ENCODE data around the gene PITPNC1. TPM values are rescaled to one million over a fixed set of nuclear protein-coding genes. Genes with fewer than 3 reads are reported as not detected.

PITPNC1 gene
- total RNA-seq, 1 donor from 2014 or later = 8.1 TPM

DNA sequence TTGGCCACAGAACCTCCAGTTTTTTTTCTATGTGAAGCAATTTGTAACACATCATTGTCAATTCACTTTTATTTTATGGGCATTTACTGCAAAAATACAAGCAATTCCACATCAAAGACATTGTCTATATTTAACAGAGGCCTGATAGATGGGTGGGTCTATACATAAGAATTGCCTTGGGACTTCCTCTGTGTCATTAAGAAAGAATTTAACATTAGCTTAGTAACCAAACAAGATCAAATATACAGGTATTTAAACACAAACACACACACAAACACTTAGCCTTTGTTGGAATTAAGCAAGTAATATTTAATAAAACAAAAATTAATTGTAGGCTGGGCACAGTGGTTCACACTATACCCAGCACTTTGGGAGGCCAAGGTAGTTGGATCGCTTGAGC is 4.3 kb upstream of the PITPNC1 start:
- H3K4me1 ChIP-seq = peaks cover 15% of the 10 kb centered on the region
- H3K9me3 ChIP-seq = no peaks in the 10 kb centered on the region
- no peaks in the 10 kb centered on the region for H3K36me3 ChIP-seq
- no peaks in the 10 kb centered on the region for H3K27me3 ChIP-seq
- H3K4me3 ChIP-seq = no peak overlapping the region
- TF ChIP-seq POLR2A (IDR thresholded peaks at IDR 0.05) (no peak), POLR2AphosphoS5 (IDR thresholded peaks at IDR 0.05; ENCODE audit: insufficient read depth in 1 of 2, low read depth in 1 of 2) (no peak), CTCF (IDR thresholded peaks at IDR 0.05) (no peak)
- no peak overlapping the region for H3K27ac ChIP-seq
- no peak for DNase-seq (ENCODE audit: extremely low spot score in 2 of 2)
- intact Hi-C loops (cut with DNase I) = loop anchor here (10.0 kb wide), 1 partner anchor 102 kb away; no protein-coding TSS in a partner anchor

DNA sequence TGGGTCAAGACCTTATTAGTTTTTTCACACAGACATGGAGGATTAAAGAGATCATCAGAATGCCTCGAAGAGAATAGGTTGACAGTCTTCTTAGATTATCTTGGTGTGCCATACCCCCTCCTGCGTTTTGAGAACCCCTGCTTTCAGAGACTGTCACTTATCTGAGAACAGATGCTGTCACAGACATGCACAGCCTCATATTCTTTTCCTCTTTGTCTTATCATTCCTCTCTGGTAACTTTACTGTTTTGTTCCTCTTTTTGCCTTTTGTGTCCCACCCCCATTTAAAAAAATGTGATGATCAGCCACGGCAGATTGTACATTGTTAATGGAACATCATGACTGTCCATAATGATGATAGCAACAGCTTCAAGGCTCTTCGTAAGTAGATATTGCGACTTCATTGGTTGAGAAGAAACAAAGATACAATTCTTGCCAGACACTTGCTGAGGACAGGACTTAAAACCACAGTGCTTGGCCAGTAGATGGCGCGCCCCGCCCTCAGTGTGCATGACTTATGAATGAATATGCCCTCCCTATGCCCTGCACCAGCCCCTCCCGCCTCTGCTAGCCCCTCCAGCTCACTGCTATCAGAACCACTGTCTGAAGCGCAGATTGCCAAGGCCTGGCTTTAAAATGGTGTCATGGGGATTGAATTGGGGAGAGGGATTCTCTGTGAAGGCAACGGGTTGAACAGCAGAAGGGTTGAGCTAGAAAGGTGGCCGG is 2.6 kb upstream of the PITPNC1 start:
- no peak overlapping the region for H3K4me3 ChIP-seq
- H3K36me3 ChIP-seq = no peaks in the 10 kb centered on the region
- no peak overlapping the region for H3K27ac ChIP-seq
- no peaks in the 10 kb centered on the region for H3K27me3 ChIP-seq
- intact Hi-C loops (cut with DNase I) = loop anchor here (10.0 kb wide), 1 partner anchor 100 kb away; no protein-coding TSS in a partner anchor
- no peak for DNase-seq (ENCODE audit: extremely low spot score in 2 of 2)
- peaks cover 15% of the 10 kb centered on the region for H3K4me1 ChIP-seq
- no peaks in the 10 kb centered on the region for H3K9me3 ChIP-seq
- peak in 1 of 2 donors; percentile 37 for TF ChIP-seq POLR2AphosphoS5 (IDR thresholded peaks at IDR 0.05; ENCODE audit: insufficient read depth in 1 of 2, low read depth in 1 of 2)
- no peak for TF ChIP-seq POLR2A (IDR thresholded peaks at IDR 0.05)
- peak; percentile 72 to 92 (median 74) for TF ChIP-seq CTCF (IDR thresholded peaks at IDR 0.05)

- intact Hi-C loops (cut with DNase I) = loop anchor here (10.0 kb wide), 1 partner anchor 100 kb away; no protein-coding TSS in a partner anchor
- H3K27ac ChIP-seq = no peak overlapping the region
- no peak for DNase-seq (ENCODE audit: extremely low spot score in 2 of 2)
Observed at GRCh38 chr17:67375054-67375427, 2.0 kb upstream of the PITPNC1 start.

GRCh38 chr17:67375716-67376115 is 1.4 kb upstream of the PITPNC1 start:
- TF ChIP-seq POLR2AphosphoS5 (IDR thresholded peaks at IDR 0.05; ENCODE audit: insufficient read depth in 1 of 2, low read depth in 1 of 2) = no peak
- TF ChIP-seq POLR2A (IDR thresholded peaks at IDR 0.05) = no peak
- TF ChIP-seq CTCF (IDR thresholded peaks at IDR 0.05) = no peak
- intact Hi-C loops (cut with DNase I) = loop anchor here (10.0 kb wide), 1 partner anchor 99 kb away; no protein-coding TSS in a partner anchor
- peak overlapping the region; percentile 93 for H3K27ac ChIP-seq

More at GRCh38 chr17:67375054-67375427, 2.0 kb upstream of the PITPNC1 start:
- no peaks in the 10 kb centered on the region for H3K36me3 ChIP-seq
- no peaks in the 10 kb centered on the region for H3K27me3 ChIP-seq
- H3K9me3 ChIP-seq = no peaks in the 10 kb centered on the region
- peaks cover 15% of the 10 kb centered on the region for H3K4me1 ChIP-seq
- TF ChIP-seq POLR2AphosphoS5 (IDR thresholded peaks at IDR 0.05; ENCODE audit: insufficient read depth in 1 of 2, low read depth in 1 of 2) (no peak), POLR2A (IDR thresholded peaks at IDR 0.05) (no peak), CTCF (IDR thresholded peaks at IDR 0.05) (no peak)
- H3K4me3 ChIP-seq = no peak overlapping the region

GRCh38 chr17:67376415-67376736 is 705 bp upstream of the PITPNC1 start:
- H3K27me3 ChIP-seq = no peaks in the 10 kb centered on the region
- intact Hi-C loops (cut with DNase I) = loop anchor here (10.0 kb wide), 1 partner anchor 98 kb away; no protein-coding TSS in a partner anchor
- H3K4me1 ChIP-seq = peaks cover 15% of the 10 kb centered on the region
- peak overlapping the region; percentile 84 to 97 for H3K4me3 ChIP-seq
- H3K9me3 ChIP-seq = no peaks in the 10 kb centered on the region
- TF ChIP-seq CTCF (IDR thresholded peaks at IDR 0.05) = no peak
- TF ChIP-seq POLR2AphosphoS5 (IDR thresholded peaks at IDR 0.05; ENCODE audit: insufficient read depth in 1 of 2, low read depth in 1 of 2) = no peak
- no peak for TF ChIP-seq POLR2A (IDR thresholded peaks at IDR 0.05)
- H3K36me3 ChIP-seq = no peaks in the 10 kb centered on the region
- no peak for DNase-seq (ENCODE audit: extremely low spot score in 2 of 2)
- peak overlapping the region; percentile 93 for H3K27ac ChIP-seq

More at GRCh38 chr17:67375716-67376115, 1.4 kb upstream of the PITPNC1 start:
- no peaks in the 10 kb centered on the region for H3K36me3 ChIP-seq
- H3K4me1 ChIP-seq = peaks cover 15% of the 10 kb centered on the region
- DNase-seq (ENCODE audit: extremely low spot score in 2 of 2) = no peak
- no peak overlapping the region for H3K4me3 ChIP-seq
- H3K9me3 ChIP-seq = no peaks in the 10 kb centered on the region
- no peaks in the 10 kb centered on the region for H3K27me3 ChIP-seq
